HG03342 (cell line): Measurements from ENCODE around the gene ACBD6.
"Not testable (repeated sequence)": the region's sequence is repeated elsewhere in the genome, so short reads cannot be mapped to it uniquely, and the experiment has no call there.

Experiments used
- ATAC-seq: cut with Tn5 transposase; IDR thresholded peaks from one replicate; pipeline ENCODE4 v1.9.1; 2021; ENCODE audit warnings: mild to moderate bottlenecking, moderate library complexity; ENCODE audit not compliant: unreplicated experiment

ACBD6 gene

DNA sequence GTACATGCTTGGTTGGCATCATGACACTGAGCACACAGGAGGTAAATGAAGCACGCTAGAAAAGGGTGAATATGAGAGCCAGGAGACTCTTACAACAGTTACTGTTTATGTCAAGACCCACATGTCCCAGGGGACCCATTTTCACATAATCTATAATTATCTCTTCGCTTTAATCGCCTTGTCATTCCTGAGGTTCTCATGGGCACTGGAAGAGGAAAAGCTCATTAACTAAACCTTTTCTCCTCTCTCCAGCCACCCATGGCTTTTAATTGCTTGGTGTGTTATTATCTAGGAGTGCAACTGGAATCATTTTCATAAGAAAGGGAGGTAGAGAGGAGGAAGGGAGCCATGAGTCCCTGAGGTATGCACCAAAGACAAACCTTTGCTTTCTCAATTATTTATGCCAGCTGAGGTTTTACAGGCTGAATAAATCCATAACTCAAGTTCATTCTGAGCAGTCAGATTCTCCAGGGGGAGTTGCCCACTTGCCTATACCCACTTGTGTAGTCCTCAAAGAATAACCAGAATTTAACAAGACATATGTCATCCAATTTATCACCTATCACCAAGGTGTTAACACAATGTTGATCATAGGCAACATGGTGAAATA, 77.4 kb downstream of the ACBD6 start:
- ATAC-seq = no peak

DNA sequence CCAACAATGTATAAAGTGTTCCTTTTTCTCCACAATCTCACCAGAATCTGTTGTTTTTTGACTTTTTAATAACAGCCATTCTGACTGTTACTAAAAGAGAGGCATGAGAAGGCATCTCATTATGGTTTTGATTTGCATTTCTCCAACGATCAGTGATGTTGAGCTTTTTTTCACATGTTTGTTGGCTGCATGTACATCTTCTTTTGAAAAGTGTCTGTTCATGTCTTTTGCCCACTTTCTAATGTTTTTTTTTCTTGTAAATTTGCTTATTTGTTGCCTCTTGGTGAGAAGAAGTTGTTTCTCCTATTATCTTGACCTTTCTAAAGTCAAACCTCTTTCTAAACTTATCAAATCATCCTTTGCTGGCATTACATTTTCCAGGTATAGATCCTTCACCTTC, 80.8 kb downstream of the ACBD6 start:
- ATAC-seq = no peak

DNA sequence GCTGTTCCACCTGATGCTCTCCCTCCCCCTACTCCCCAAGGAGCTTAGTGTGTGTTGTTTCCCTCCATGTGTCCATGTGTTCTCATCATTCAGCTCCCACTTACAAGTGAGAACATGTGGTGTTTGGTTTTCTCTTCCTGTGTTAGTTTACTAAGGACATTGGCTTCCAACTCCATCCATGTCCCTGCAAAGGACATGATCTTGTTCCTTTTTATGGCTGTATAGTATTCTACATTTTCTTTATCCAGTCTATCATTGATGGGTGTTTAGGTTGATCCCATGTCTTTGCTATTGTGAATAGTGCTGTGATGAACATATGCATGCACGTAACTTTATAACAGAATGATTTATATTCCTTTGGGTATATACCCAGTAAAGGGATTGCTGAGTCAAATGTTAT, 81.2 kb downstream of the ACBD6 start:
- not testable (repeated sequence) for ATAC-seq

DNA sequence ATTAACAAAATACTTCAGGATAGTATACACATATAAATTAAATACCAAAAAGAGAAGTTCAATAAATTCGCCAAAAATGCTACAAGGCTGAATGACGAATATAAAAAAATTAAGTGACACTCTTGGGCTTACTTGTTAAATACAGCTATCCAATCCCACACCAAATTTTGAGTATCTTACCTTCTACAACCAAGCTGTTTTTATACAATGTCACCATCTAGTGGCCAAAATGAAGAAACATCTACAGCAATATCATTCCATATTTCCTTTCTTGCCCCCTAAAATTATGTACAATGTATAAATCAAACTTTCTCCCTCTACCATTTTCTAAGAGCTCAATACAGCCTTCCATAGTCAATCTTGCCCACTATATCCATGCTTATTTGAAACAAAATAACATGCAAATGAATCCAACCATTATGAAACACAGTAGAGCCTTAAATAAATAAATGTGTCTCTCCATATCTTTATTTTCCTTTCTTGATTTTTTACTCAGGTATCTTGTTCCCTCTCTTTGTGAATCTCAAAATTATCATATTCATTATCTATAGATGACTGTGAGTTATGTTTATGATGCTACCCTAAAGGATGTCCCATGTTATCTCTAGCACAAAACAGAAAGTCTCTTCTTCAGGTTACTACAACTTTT, 86.3 kb downstream of the ACBD6 start:
- ATAC-seq = no peak

DNA sequence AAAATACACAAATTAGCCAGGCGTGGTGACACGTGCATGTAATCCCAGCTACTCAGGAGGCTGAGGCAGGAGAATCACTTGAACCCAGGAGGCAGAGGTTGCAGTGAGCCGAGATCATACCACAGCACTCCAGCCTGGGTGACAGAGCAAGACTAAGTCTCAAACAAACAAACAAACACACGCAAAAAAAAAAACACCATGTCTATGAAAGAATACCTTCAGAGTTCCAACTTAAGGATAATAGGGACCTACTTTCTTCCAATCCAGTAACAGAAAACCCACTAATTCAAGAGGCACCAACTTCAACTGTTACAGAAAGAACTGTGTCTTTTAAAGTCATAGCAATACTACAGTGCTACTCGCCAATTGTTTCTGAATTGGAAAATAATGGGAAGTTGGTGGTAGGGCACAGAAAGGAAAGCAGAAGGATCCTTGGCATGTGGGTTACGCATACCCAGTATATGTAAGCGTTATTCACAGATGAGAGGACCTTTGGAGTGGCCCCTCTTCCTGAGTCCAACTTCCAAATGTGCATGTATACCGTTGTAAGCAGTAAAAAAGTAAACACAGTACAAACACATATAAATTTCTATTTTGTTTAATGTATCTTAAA, 87.0 kb downstream of the ACBD6 start:
- ATAC-seq = no peak

DNA sequence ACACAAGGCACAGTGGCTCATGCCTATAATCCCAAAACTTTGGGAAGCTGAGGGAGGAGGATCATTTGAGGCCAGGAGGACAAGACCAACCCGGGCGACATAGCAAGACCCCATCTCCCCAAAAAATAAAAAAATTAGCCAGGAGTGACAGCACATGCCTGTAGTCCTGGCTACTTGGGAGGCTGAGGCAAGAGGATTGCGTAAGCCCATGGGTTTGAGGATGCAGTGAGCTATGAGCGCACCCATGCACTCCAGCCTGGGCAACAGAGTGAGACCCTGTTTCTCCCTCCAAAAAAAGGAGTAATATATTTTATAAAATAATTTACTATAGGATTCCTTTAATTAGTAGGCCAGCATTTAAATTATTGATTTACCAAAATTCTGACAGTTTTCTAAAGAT, 89.8 kb downstream of the ACBD6 start:
- ATAC-seq = no peak

DNA sequence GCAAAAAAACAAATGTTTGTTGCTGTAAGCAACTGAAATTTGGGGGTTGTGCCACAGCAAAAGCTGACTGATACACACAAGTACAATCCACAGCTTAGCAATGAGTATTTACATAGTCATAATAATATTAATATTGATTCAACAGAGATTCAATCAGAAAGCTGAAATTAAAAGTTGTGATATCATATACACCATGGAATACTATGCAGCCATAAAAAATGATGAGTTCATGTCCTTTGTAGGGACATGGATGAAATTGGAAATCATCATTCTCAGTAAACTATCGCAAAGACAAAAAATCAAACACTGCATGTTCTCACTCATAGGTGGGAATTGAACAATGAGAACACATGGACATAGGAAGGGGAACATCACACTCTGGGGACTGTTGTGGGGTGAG, 94.2 kb downstream of the ACBD6 start:
- ATAC-seq = not testable (repeated sequence)

DNA sequence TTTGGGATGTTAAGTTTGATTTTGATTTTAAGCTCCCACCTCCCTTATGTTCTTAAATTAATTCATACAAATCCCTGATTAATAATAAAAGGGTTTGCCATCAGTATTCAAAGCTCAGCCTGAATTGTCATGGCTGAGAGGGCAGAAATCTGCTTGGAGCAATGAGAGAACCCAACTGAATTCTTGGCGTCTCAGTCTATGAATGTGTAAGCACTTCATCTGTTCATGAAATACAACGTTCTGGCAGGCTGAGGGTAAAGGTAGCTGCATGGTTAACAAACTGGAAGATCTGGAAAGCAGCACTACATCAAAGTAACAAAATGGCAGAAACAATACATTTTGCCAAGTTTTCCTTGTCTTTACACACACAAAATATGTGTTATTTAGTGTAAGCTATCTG, 95.3 kb downstream of the ACBD6 start:
- ATAC-seq = no peak

DNA sequence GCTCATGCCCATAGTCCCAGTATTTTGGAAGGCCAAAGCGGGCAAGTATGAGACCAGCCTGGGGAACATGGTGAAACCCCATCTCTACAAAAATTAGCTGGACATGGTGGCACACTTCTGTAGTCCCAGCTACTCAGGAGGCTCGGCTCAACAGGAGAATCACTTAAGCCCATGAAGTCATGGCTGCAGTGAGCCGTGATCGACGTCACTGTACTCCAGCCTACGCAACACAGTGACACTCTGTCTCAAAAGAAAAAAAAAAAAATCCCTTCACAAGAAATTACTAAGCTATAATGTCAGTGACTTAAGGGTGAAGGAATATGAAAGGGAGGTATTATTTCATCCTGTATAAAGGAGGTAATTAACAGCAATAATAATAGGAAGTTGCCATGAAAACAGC, 99.8 kb downstream of the ACBD6 start:
- ATAC-seq = no peak

DNA sequence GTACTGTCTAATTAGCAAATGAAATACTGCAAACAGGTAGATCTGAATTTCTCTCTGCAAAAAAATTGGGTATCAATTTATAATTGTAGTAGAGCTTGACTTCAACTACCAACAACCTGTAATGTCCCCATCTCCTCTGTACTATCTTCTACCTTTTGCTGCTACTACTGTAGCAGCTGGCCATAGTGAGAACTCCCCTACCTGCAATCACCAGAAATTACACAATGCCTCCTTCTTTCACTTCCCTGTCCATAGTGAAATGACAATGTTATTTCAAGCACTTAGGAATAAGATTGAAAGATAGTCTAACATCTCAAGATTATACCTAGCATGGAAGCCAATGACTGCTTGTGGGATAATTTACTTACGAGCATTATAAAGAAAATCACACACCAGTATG, 100.4 kb downstream of the ACBD6 start:
- ATAC-seq = no peak

DNA sequence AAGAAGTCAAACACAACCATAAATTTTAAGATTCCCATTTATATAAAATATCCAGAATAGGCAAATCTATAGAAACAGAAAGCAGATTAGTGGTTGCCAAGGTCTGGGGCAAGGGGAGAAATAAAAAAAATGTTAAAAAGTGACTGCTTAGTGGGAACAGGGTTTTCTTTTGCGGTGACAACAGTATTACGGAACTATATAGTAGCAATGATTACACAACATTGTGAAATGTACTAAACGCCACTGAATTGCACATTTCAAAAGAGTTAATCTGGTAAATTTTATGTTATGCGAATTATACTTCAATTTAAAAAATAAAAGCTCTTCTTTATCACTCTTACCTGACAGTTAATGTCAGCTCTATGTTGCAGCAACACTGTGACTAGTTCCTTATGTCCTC, 105.2 kb downstream of the ACBD6 start:
- ATAC-seq = no peak

DNA sequence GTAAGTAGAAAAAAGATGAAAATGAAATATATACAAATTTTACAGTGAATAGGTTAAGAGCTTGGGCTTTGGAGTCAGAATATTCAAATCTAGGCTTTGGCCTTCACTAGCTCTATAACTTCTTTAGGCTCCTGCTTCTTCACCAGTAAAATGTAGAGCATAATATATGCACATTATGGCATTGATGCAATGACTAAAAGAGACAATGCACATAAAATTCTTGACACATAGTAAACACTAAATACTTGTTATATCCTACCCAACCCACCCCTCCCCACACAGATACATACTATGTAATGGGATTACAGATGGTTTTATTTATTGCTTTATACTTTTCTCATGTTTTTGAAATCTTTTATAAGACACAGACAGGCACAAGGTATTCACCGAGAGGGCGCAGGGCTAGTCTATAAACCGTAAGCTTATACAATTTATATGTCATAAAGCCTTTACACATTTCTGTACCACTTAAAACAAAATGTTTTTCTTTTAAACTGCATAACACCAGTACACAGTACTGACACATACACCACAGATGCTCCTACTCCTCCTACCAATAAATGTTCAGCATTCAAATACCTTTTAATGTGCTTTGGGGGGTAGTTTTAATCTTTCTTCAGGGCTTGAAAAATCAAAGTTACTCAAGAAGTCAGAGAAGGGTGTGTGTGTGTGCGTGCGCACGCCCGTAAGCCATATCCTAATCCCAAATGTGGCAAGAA, 109.8 kb downstream of the ACBD6 start:
- no peak for ATAC-seq

DNA sequence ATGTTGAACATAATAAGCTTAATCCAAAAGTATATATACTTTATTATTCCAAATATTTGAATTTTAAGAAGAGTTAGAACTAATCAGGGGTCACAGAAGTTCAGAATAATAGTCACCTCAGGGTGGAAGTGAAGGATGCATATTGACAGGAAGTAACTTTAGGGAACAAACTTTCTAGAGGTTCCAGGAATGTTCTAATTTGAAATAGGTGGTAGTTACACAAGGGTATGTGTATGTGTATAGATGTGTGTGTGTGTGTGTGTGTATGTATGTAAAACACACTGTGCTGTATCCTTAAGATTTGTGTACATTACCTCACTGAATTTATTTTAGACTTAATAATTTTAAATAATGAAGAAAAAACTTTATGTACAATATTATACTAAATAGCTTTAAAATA, 110.4 kb downstream of the ACBD6 start:
- no peak for ATAC-seq

DNA sequence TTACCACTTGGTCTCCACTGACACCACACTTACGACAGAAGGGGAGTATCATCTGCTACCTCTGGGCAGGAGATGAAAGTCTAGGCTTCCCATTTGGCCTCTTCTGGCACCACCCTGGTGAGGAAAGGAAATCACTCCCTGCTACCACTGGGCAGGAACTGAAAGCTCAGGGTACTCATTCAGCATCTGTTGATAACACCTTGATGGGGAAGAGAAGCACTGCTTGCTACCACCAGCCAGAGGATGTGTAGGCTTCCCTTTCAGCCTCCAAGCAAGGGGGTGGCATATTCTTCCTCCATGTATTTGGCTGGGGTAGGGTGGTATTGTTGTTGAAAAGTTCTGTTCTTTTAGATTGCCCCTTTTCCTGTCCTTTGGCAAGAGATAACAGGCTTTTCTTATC, 115.0 kb downstream of the ACBD6 start:
- ATAC-seq = no peak

DNA sequence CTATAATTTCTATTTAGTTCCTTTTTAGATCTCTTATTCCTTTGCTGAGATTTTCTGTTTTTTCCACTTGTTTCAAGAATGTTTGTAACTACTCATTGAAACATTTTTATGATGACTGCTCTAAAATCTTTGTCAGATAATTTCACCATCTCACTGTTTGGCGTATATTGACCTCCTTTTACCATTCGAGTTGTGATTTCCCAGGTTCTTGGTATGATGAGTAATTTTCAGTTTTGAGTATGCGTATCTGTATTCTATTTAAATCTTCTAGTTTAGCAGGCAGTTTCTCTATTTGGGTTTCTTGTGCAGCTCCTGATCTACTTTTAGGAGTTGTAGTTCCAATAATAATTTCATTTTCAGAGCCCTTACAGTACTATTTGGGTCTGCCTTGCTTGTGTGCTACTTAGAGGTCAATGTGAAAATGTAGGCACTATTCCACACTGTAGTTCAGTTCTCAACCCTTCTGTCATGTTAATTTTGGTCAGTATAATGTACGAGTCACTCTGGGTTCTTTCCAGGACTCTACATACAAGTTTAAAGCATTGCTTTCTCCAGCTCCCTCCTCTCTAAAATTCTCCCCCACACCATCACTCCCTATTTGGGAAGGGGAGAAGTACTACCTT, 115.5 kb downstream of the ACBD6 start:
- ATAC-seq = no peak

DNA sequence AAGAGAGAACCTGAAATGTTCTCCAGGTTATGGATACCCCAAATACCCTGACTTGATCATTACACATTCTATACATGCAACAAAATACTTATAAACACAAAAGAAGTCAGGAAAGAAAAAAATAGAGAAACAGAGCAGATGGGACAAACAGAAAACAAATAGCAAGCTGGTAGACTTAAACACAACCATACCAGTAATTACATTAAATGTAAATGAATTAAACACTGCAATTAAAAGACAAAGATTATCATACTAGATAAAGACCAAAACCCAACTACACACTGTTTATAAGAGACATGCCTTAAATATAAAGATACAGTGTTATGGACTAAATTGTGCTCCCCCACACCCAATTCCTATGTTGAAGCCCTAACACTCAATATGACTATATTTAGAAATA, 117.2 kb downstream of the ACBD6 start:
- no peak for ATAC-seq

DNA sequence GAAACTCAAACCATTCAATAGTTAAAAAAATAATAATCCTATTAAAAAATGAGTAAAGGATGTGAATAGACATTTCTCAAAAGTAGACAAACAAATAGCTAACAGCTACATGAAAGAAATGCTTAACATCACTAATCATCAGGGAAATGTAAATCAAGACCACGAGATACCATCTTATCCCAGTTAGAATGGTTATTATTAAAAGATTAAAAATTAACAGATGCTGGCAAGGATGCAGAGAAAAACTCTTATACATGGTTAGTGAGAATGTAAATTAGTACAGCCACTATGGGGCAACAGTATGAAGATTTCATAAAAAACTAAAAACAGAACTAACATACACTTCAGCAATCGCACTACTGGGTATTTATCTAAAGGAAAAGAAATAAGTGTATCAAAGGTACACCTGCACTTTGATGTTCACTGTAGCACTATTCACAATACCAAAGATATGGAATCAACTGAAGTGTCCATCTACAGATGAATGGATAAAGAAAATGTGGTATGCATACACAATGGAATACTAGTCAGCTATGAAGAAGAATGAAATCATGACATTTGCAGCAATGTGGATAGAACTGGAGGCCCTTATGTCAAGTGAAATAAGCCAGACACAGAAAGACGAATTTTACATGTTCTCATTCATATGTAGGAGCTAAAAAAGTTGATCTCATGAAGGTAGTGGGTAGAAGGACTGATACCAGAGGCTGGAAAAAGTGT, 117.9 kb downstream of the ACBD6 start:
- no peak for ATAC-seq

DNA sequence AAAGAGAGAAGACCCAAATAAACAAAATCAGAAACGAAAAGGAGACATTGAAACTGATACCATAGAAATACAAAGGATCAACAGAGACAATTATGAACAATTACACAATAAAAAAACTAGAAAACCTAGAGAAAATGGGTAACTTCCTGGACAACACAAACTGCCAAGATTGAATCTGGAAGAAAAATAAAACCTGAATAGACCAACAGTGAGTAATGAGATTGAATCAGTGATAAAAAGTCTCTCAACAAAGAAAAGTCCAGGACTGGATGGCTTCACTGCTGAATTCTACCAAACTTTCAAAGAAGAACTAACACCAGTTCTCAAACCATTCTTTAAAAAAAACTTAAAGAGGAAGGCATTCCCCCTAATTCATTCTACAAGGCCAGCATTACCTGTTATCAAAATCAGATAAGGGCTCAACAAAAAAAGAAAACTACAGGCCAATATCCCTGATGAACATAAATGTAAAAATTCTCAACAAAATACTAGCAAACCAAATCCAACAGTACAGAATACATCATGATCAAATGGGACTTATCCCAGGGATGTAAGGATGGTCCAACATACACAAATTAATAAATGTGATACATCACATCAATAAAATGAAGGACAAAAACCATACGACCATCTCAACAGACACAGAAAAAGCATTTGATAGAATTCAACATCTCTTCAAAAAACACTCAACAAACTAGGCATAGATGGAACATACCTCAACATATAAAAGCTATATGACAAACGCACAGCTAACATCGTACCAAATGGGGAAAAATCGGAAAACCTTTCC, 119.9 kb downstream of the ACBD6 start:
- no peak for ATAC-seq

DNA sequence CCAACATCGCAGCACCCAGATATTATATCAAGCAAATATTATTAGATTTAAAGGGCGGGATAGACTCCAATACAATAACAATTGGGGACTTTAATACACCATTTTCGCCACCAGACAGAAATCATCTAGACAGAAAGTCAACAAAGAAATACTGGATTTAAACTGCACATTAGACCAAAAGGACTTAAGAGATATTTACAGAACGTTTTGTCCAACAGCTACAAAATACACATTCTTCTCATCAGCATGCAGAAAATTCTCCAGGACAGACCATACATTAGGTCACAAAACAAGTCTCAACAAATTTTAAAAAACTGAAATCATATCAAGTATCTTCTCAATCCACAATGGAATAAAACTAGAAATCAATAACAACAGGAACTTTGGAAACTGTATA, 121.2 kb downstream of the ACBD6 start:
- no peak for ATAC-seq
